ENCODE results near the gene RACK1.

RACK1 gene

DNA sequence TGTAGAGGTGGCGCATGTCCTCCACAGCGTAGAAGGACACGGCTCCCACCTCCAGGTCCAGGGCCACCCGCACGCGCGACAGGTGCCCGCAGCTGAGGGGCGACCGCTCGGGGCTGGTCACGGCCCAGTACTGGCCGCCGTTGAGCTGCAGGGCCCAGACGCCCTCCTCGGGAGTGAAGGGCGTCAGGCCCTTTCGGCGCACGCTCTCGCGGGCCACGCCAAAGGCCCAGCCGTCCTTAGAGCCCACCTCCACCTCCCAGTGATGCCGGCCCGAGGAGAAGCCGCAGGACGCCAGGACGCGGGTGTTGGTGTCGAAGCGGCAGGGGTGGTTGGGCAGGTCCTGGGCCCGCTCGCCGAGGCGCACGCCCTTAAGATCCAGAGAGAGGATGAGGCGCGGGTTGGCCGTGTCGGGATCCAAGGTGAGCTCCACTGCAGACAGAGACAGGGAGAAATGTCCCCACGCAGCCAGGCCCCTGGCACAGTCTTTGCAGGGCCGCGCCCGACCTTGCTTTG is 48.4 kb downstream of the RACK1 start:
- DNase-seq (ENCODE audit: low read depth) = no peak

DNA sequence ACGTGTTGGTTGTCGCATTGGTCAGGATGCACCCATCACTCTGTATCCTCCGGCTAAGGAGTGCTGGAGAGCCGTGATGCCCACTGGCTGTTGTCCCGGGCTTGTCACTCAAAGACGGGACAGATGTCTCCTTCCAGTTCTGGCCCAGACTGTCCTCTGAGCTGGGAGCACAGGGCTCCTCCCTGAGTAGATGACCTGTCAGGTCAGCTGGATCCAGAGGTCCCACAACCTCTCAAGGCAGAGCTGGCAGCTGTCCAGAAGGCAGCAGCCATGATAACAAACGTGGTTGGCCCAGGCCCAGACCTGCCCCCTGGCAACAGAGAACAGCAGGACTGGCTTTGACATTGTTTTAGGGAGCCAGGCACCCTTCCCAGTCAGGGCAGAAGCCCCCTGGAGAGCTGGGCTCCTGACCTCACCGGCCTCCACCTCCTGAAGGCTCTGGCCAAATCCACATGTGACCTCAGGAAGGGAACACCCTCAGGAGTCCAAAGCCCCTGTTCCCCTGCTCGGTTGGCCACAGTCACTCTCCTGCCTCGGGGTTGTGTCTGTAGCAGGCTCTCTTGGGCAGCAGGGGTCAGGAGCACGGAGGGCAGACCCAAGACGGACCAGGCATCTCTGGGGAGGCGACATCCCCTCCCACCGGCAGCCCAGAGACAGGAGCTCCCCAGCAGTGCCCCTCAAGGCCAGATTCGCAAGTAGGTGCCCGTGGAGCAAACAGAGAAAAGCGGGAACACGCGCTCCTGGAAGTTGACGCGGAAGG is 49.0 kb downstream of the RACK1 start:
- no peak for DNase-seq (ENCODE audit: low read depth)

DNA sequence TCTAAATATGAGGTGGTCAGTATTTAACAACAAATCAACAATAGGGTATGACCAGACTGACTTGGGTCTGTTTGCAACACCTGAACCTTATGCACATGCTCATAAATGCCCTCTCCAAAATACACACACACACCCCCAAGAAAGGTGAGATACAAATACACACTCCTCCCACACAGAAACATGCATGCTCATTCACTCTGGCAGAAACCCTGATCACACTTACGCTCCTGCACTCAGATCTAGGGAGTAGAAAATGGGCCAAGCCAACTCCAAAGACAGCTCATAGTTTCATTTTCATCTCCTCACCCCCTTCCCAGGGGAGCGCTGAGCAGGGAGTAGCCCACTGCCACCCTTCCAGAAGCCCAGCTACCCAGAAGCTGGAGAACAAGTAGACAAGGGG is 50.0 kb downstream of the RACK1 start:
- DNase-seq (ENCODE audit: low read depth) = no peak

DNA sequence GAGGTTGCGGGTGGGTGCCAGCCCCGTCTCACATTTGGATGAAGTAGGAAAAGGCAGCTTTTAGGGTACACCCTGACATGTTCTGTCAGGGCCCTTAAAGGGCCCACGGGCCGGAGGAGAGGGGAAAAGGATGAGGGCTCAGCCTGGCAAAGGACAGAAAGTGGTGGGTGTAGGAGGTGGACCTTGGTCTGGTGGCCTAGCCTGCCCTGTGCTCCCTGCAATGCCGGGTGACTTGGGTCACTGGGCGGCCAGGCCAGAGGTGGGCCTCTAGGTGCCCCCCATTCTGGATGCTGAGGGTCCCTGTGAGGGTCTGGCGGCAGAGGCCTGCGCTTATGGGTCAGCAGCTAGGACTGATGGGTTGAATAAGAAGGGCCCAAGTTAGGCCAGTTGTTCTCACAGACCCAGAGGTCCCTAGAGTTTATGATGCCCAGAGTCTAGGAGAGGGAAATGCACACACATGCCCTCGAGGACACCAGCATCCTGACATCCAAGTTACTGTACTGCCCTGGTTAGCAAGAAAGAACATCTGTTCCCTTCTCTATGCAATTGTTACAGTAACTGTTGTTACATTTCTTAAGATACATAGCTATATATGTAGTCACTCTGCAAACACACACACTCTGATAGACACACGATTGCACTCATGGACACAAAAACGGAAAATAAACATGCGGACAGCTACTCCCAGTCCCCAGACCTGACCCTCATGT is 51.2 kb downstream of the RACK1 start:
- no peak for DNase-seq (ENCODE audit: low read depth)

DNA sequence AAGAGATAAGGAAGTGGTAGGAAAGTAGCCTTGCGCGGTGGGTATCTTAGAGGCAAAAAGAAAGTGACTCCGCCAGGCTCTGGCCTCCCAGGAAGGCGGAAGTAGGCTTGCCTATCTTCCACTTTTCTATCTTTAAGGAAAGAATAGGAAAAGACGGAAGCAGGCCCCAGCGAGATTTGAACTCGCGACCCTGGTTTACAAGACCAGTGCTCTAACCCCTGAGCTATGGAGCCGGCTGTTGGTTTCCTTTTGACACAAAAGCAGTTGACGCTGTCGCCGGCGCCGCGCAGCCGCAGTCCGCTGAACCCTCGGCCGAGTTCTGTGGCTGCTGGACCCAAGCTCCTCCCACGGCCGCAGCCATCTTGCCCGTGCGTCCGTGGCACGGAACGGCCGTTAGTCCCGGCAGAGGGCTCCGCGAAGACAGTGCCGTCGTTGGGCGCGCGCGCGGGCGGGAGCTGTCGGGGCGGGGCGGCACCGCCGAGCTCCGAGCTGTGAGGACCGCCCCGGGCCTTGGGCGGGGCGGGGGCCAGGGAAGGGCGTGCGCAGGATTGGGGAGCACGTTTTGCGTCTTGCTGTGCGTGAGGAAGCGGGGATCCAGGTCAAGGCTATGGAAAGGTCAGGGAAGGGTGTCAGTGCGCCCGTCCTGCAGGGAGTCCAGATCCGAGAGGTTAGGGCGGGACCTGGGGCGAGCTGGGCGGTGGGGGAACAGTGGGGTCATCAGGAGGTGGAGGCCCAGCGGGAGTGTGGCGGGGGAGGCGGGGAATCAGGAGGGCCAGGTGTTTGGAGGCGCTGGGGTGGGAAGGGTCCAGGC is 52.0 kb downstream of the RACK1 start:
- peak; percentile 96 for DNase-seq (ENCODE audit: low read depth)

DNA sequence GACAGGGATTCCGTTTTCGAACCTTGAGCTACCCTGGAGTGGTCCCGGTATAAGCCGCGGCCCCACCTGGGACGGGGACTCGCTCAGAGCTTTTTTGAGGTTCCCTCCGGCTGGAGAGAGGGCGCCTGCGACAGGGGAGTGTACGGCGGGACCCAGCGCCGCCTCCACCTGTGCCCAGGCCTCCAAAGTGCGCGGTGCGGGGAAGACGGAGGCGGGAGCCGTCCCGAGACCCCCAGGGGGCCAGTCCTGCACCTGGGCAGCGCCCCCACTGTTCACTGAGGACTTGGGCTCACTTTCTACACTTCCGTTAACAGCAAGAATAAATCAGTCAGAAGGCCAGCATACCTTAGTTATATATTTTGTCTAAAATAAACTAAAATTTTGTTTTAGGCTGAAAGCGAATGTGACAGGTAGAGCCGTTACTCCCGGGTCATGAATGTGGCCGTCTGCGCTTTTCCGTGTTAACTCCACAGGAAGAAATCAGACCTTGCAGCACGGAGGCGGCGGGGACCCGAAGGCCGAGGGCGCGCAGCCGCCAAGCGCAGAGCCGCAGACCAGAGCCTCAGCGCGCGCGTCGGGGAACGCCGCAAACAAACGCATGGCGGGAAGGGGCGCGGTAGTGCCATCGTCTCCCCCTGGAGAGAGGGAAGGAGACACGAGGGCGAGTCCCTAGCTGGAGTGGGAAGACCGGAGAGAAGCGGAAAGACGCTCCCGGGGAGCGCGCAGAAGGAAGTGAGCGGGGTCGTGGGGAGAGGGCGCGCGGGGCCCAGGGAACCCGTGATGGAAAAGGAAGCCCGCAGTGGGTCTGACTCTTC is 52.8 kb downstream of the RACK1 start:
- no peak for DNase-seq (ENCODE audit: low read depth)

DNA sequence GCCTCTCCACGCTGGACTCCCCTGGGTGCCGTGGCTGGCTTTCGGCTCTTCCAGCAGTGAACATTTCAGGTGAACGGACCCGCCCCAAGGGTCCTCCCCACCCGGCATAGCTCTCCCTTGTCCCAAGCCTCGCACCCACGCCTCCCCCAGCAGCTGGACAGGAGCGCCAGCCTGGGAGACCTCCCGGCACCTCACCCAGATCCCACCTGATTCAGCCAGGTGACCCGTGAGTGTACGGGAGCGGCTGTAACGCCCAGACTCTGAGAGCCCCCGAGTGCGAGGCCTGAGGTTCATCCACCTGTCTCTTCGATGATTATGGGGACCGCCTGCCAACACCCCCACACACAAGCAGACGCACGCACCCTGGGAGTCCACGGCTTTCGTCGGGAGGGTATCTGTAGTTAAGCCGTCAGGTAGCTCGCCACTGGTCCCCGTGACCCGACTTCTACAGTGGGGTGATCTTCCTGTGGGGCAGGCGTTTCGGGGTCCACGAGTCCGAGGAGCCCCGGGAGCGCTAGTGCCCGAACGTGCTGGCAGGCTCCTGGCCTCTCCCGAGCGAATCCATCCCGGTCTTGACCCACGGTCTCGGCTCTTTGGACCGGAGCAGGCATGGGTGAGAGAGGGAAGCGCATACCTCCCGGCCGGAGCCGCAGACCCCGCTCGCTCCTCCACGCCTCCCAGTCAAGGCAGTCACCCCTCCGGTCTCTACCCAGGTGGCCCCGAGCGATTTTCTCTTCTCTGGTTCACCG is 53.6 kb downstream of the RACK1 start:
- no peak for DNase-seq (ENCODE audit: low read depth)

DNA sequence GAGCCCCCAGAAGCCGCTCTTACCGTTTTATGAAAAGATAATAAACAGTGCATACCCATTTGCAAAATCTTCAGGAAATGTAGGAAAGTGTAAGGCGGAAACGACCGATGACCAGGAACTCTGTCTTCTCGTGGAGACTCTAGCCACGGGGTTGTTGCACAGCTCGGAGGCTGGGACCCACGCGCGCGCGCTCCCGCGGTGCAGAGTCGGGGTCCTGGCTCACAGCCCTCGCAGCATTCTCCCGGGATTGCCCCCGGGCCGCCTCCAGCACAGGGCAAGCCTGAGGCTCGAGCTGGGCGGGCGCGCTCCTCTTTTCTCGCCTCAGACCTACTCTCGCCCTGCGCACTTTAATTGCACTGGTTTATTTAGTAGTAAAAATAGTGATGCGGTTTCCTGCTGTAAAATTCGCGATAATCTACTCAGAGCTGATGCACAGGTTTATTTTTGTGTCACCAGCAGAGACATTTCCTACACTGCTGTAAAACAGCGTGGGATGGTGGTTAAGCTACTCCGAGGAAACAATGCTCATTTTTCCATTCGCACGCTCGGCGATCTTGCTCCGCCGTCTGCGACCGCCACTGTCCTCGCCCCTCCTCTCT is 54.2 kb downstream of the RACK1 start:
- peak; percentile 59 for DNase-seq (ENCODE audit: low read depth)

DNA sequence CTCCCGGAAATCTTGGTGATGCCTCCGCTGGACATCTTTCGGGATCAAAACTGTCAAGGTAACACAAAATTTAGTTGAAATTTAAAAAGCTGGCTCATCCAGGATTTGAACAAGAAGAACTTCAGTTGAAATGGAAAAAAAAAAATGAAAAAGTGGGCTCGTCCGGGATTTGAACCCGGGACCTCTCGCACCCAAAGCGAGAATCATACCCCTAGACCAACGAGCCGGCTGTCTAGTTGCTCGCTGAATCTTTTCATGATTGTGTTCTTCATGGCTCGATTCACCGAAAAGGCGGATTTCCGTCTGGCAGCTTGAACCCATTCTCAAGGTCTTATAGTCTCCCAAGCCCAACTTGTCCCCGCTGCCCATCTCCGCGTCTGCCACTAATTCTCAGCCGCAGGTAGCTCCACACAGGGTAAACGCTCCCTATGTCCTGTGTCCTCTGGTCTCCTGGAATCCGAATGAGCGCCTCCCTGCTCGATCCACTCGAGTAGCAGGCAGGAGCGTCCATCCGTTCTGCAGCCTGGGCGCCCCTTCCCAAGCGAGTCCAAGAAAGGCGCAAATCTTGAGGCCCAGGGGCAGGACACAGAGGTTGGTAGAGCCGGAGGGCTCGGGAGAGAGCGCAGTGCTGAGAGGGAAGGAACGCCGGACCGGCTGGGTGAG is 54.9 kb downstream of the RACK1 start:
- peak; percentile 81 for DNase-seq (ENCODE audit: low read depth)

DNA sequence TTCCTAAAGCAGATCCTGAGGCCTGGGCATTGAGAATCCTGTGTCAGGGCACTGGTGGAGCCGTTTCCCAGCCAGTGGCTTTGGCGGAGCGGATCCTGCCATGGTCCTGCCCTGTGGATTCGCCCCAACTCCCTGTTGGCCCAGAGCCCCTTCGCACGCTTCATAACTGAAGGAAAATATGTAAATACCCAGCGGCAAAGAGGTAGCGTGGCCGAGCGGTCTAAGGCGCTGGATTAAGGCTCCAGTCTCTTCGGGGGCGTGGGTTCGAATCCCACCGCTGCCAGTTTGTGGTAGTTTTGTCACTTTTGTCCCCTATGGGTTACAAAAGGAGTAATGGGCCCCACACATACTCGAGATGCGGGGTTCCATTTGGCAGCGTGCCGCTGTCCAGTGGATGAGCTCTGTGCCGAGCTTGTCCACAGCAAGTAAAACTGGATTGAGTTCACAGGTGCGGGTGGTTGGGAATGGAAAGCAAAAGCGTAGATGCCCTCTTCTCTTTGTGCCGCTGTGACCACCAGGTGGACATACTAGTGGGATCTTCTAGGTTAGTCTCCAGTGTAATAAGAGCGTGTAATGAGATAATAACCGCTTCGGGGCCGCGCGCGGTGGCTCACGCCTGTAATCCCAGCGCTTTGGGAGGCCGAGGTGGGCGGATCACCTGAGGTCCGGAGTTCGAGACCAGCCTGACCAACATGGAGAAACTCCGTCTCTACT is 56.0 kb downstream of the RACK1 start:
- peak; percentile 66 for DNase-seq (ENCODE audit: low read depth)

DNA sequence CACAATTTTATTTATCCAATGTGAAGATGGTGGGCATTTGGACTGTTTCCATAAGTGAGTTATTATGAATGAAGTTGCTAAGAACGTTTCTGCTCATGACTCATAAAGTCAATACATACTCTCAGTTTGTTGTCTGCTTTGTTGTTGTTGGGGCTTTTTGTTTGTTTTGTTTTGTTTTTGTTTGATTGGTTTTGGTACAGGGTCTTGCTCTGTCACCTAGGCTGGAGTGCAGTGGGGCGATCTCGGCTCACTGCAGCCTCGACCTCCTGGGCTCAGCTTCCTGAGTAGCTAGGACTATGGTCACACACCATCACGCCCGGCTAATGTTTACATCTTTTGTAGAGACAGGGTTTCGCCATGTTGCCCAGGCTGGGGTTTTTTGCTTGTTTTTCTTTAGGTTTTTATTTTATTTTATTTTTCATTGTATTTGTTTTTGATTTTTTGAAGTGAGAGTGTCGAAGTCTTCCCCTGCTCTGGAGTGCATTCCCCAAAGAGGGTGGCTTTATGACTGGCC is 56.7 kb downstream of the RACK1 start:
- DNase-seq (ENCODE audit: low read depth) = no peak

Data from activated T-cell treated with anti-CD3 and anti-CD28 coated beads for 24 hours (primary cell).